Effector memory CD4-positive, alpha-beta T cell (primary cell): ENCODE results near the gene LYPD5.
"Not testable (repeated sequence)": the region's sequence is repeated elsewhere in the genome, so short reads cannot be mapped to it uniquely, and the experiment has no call there.

ENCODE experiments used
- DNase-seq, 3 donors: peaks; one replicate each; pipeline ENCODE4 v3.0.0-alpha.2; 2020
- H3K27ac ChIP-seq: 2 replicates; pipeline ENCODE4 v1.7.0; 2013; ENCODE audit warnings: mild to moderate bottlenecking, low read length, moderate library complexity; ENCODE audit not compliant: insufficient read depth, poor library complexity, severe bottlenecking
- H3K27me3 ChIP-seq: replicated peaks from 2 replicates; pipeline ENCODE4 v1.7.0; 2013; ENCODE audit warnings: mild to moderate bottlenecking, low read length; ENCODE audit not compliant: insufficient read depth, control insufficient read depth, poor library complexity, severe bottlenecking
- H3K36me3 ChIP-seq: 2 replicates; pipeline ENCODE4 v1.7.0; 2013; ENCODE audit warnings: mild to moderate bottlenecking, low read length, moderate library complexity; ENCODE audit not compliant: control insufficient read depth, insufficient read depth
- H3K4me1 ChIP-seq: 2 replicates; pipeline ENCODE4 v1.7.0; 2013; ENCODE audit warnings: low read length, mild to moderate bottlenecking; ENCODE audit not compliant: control insufficient read depth, insufficient read depth, poor library complexity, severe bottlenecking
- H3K4me3 ChIP-seq: 2 replicates; pipeline ENCODE4 v1.7.0; 2013; ENCODE audit warnings: low read length, low read depth, mild to moderate bottlenecking; ENCODE audit not compliant: insufficient read depth, poor library complexity, severe bottlenecking
- H3K9me3 ChIP-seq: 2 replicates; pipeline ENCODE4 v1.7.0; 2013; ENCODE audit warnings: mild to moderate bottlenecking, low read length, moderate library complexity; ENCODE audit not compliant: control insufficient read depth
- total RNA-seq, 3 donors: gene quantifications; one replicate each; lab custom pipeline; 2026; lab: John Stamatoyannopoulos, UW

LYPD5 gene, protein sequence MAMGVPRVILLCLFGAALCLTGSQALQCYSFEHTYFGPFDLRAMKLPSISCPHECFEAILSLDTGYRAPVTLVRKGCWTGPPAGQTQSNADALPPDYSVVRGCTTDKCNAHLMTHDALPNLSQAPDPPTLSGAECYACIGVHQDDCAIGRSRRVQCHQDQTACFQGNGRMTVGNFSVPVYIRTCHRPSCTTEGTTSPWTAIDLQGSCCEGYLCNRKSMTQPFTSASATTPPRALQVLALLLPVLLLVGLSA
- 0 to 0.09 (median 0) reads per million in 3 donors for total RNA-seq

DNA sequence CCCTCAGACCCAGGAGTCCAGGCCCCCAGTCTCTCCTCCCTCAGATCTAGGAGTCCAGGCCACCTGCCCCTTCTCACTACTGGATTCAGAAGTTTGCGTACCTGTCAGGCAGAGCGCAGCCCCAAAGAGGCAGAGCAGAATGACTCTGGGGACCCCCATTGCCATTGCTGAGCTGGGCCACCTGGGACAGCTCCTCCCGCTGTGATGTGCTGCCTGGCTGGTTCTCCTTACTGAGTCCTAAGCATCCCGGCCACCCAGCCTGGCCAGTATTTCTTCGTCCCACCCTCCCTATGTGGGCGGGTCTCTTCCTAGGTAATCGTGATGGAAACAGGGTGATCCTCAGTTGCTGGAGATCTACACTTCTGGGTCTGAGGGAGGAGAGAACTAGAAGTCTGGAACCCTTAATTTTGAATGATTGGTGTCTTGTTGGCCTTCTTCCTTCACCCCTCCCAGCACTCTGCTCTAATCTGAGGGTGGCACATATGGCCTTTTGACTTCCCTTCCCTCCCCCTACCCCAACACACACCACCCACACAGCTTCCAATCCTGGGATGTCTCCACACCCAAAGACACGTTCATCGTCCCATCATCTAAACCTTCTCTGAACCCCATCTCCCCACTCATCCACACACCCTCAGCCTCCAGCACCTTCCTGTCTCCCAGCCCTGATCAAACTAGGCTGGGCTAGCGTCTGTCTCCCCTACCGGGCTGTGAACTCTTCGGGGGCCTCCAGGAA lies at the start of gene LYPD5:
Gene LYPD5 (minus strand): TSS at position 232 of the 736 bp plus-strand sequence. CDS start 67 bp downstream, at position 165.
- H3K27me3 ChIP-seq = no peaks in the 10 kb centered on the region

DNA sequence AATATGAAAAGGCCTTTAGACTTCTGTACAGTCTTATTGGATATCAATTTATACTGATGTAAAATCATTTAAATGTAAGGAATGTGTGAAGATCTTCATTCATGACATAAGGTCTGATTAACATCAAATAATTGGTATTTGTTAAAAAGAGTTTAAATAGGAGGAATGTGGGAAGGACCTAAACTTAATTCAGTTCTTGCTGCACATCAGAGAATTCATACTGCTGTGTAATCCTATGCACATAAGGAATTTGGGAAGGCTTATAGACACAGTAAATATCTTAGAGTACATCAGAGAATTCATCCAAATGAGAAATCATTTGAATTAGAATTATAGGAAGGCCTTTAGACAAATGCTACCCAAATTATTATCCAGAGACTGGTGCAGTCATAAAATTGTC lies 46.6 kb upstream of the LYPD5 start:
- Histone ChIP-seq H3K27ac (no peak overlapping the region), H3K36me3 (peaks cover 24% of the 10 kb centered on the region), H3K4me3 (no peak overlapping the region), H3K4me1 (no peaks in the 10 kb centered on the region), H3K9me3 (peaks cover 38% of the 10 kb centered on the region), H3K27me3 (no peaks in the 10 kb centered on the region)
- no peak for DNase-seq

More for the DNA sequence above, at the start of gene LYPD5:
- H3K4me3 ChIP-seq = no peak within 1 kb of the TSS
- no peak within 1 kb of the TSS for H3K27ac ChIP-seq
- no peak for DNase-seq
- H3K9me3 ChIP-seq = no peaks in the 10 kb centered on the region
- no peaks in the 10 kb centered on the region for H3K36me3 ChIP-seq
- H3K4me1 ChIP-seq = peaks cover 6% of the 10 kb centered on the region

DNA sequence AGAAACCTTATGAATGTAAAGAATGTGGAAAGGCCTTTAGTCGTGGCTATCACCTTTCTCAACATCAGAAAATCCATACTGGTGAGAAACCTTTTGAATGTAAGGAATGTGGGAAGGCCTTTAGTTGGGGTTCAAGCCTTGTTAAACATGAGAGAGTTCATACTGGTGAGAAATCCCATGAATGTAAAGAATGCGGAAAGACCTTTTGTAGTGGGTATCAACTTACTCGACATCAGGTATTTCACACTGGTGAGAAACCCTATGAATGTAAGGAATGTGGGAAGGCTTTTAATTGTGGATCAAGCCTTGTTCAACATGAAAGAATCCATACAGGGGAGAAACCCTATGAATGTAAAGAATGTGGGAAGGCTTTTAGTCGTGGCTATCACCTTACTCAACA lies 45.6 kb upstream of the LYPD5 start:
- Histone ChIP-seq H3K27me3 (no peaks in the 10 kb centered on the region), H3K27ac (no peak overlapping the region), H3K4me3 (no peak overlapping the region), H3K9me3 (peaks cover 38% of the 10 kb centered on the region), H3K4me1 (no peaks in the 10 kb centered on the region), H3K36me3 (peaks cover 32% of the 10 kb centered on the region)
- DNase-seq = no peak

DNA sequence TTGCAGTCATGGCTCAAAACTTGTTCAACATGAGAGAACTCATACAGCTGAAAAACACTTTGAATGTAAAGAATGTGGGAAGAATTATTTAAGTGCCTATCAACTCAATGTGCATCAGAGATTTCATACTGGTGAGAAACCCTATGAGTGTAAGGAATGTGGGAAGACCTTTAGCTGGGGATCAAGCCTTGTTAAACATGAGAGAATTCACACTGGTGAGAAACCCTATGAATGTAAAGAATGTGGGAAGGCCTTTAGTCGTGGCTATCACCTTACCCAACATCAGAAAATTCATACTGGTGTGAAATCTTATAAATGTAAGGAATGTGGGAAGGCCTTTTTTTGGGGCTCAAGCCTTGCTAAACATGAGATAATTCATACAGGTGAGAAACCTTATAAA lies 45.0 kb upstream of the LYPD5 start:
- peaks cover 38% of the 10 kb centered on the region for H3K36me3 ChIP-seq
- H3K4me1 ChIP-seq = no peaks in the 10 kb centered on the region
- DNase-seq = no peak
- no peak overlapping the region for H3K4me3 ChIP-seq
- H3K27me3 ChIP-seq = no peaks in the 10 kb centered on the region
- no peak overlapping the region for H3K27ac ChIP-seq
- peaks cover 41% of the 10 kb centered on the region for H3K9me3 ChIP-seq

DNA sequence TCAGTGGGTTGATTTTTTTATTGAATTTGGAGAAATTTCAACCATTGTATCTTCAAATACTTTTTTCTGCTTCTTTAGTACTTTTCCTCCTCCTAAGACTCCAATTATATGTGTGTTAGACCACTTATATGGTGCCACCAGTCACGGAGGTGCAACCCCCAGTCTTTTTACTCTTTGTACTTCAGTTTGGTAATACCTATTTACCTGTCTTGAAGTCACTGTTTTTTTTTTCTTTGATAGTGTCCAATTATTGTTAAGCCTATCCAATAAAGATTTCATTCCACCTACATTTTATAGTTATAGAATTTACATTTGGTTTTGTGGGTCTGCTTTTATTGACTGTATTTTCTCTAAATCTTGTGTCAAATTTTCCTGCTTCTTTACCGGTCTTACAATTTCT lies 39.8 kb upstream of the LYPD5 start:
- Histone ChIP-seq H3K27ac (no peak overlapping the region), H3K36me3 (peaks cover 76% of the 10 kb centered on the region), H3K27me3 (no peaks in the 10 kb centered on the region), H3K4me3 (no peak overlapping the region), H3K9me3 (peaks cover 41% of the 10 kb centered on the region), H3K4me1 (no peaks in the 10 kb centered on the region)
- DNase-seq = no peak

DNA sequence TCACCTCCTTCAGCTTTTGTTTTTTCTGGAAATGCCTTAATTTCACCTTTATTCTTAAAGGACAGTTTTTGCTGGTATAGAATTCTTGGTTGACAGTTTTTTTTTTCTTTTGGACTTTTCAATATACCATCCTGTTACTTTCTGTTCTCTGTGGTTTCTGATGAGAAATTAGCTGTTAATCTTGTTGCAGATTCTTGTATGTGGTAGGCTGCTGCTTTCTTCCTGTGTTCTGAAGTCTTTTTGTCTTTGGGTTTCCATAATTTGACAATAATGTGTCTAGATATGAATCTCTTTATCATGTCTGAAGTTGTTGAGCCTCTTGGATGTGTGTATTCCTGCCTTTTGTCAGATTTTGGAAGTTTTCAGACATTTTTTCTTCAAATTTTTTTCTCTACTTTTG lies 36.9 kb upstream of the LYPD5 start:
- Histone ChIP-seq H3K27me3 (no peaks in the 10 kb centered on the region), H3K36me3 (peaks cover 85% of the 10 kb centered on the region), H3K9me3 (peaks cover 35% of the 10 kb centered on the region), H3K4me1 (no peaks in the 10 kb centered on the region), H3K4me3 (no peak overlapping the region), H3K27ac (no peak overlapping the region)
- DNase-seq = no peak

DNA sequence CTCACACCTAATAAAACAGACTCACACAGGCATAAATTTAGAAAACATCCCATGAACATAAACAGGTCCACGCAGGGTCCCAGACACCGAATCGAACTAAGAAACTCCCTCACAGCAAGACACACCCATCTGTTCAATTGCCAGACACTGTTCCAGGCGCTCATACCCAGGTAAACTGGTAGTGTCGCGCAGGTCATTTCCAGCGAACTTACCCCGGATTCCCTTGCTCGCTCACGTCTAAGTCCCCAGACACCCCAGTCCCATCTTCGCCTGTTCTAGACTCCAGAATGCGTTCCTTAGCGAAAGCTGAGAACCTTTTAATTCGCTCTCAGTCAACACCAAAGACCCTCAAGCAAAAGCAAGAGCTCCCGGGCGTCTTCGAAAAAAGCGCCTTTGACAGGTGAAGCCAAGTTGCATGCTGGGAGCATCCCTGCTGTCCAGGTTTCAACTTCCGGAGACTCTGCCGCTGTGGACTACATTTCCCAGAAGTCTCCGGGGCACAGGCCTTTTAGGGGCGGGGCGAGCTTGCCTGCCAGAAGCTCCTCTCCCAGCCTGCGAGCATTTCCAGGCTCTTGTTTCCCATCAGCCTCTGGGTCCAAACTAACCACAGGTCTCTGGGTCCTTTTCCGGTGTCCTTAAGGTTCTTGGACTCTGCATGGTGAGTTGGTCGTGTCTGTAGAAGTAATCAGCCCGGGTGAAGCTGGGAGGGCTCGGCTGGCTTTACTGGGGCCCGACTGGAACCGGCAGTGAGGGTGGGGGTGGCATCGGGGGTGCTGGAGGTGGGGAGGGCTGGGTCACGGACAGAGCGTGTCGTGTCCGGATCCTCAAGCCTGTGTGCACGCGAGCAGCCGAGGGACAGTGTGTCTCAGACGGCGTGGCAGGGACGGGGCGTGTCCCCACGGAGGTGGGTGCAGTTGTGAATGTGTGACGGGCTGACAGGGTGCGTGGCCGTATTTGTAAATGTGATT lies 24.8 kb upstream of the LYPD5 start, which contains the start of gene ZNF283:
Gene ZNF283 (plus strand): TSS at position 535 of the 968 bp plus-strand sequence. CDS start 6,184 bp downstream, outside the sequence.
- peaks cover 3% of the 10 kb centered on the region for H3K4me1 ChIP-seq
- no peaks in the 10 kb centered on the region for H3K27me3 ChIP-seq
- DNase-seq = peak; percentile 55 to 76 (median 70)
- peak within 1 kb of the TSS; percentile 73 for H3K4me3 ChIP-seq
- no peaks in the 10 kb centered on the region for H3K9me3 ChIP-seq
- peak within 1 kb of the TSS; percentile 54 for H3K27ac ChIP-seq
- peaks cover 4% of the 10 kb centered on the region for H3K36me3 ChIP-seq

DNA sequence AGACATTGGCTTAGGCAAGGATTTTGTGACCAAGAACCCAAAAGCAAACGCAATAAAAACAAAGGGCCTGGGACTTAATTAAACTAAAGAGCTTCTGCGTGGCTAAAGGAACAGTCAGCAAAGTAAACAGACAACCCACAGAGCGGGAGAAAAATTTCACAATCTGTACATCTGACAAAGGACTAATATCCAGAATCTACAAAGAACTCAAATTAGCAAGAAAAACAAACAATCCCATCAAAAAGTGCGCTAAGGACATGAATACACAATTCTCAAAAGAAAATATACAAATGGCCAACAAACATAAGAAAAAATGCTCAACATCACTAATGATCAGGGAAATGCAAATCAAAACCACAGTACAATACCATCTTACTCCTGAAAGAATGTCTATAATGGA lies 22.3 kb upstream of the LYPD5 start:
- H3K27me3 ChIP-seq, H3K4me3 ChIP-seq, H3K36me3 ChIP-seq, H3K9me3 ChIP-seq, DNase-seq, H3K27ac ChIP-seq: not testable (repeated sequence)
- H3K4me1 ChIP-seq = peaks cover 11% of the 10 kb centered on the region

DNA sequence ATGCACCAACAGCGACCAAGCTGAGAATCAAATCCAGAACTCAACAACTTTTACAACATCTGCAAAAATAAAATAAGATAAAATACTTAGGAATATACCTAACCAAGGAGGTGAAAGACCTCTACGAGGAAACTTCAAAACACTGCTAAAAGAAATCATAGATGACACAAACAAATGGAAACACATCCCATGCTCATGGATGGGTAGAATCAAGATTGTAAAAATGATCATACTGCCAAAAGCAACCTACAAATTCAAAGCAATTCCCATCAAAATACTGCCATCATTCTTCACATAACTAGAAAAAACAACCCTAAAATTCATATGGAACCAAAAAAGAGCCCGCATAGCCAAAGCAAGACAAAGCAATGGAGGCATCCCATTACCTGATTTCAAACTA lies 21.6 kb upstream of the LYPD5 start:
- H3K4me3 ChIP-seq, H3K27ac ChIP-seq, H3K36me3 ChIP-seq, H3K27me3 ChIP-seq, DNase-seq, H3K9me3 ChIP-seq: not testable (repeated sequence)
- H3K4me1 ChIP-seq = peaks cover 11% of the 10 kb centered on the region
